GM19324 (cell line): Measurements from ENCODE around the gene PERCC1.

Experiments
- ATAC-seq: cut with Tn5 transposase; IDR thresholded peaks from one replicate; pipeline ENCODE4 v1.9.1; 2021; ENCODE audit warnings: mild to moderate bottlenecking, moderate library complexity; ENCODE audit not compliant: unreplicated experiment, low FRiP score

Gene PERCC1

DNA sequence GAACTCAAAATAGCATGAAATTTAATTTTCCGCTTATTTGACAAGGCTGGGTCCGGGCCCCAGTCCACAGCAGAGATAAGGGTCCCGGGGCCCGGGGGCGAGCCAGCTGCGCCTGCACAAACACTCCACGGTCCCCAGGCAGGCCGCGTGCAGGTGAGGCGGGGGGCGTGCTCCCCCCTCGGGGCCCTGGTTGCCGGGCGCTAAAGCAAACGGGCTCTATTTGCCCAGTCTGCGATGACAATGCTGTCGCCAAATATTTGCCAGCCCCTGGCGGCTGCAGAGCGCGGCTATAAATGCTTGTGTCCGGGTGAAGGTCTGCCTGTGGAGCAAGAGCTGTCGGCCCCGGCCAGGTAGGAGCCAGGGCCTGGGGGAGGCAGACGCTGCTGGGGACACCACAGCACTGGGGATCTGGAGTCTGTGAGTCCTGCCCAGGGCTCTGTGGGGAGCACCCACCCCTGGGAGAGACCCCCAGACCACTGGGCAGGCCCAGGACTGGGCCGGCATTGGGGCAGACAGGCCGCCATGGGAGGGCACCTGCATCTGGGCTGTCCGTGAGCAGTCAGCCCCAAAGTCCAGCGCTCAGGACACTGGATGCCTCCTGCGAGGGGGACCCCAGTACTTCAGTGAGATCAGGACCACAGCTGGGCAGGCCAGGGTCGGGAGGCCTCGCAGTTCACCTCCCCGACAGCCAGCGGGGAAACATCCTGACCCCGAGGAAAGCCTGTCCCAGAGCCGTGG lies at the start of gene PERCC1:
TSS of gene PERCC1 (plus strand) at position 320 of the 738 bp plus-strand sequence. CDS start 1,516 bp downstream, outside the sequence.
- no peak for ATAC-seq

GRCh38 chr16:1381612-1382406 lies 49.1 kb upstream of the PERCC1 start:
- ATAC-seq, result no peak

- ATAC-seq, result no peak
Observed at GRCh38 chr16:1383556-1383955, 47.3 kb upstream of the PERCC1 start.

DNA sequence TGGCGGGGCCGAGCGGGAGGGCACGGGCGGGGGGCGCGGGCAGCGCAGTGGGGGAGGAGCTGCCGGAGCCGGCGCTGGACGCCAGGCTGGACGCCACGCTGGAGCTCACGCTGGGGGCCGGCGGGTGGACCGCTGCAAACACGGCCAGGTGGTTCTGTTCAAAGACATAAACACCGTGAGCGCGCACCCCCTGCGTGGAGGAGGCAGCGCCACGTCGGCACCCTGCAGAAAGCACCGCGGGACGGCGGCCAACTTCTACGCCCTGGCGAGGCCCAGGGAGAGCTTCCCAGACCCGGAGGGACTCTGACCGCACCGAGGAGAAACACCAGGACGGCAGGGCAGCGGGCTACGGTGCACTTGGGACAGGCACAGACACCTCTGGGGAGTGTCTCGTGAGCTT lies 45.6 kb upstream of the PERCC1 start:
- no peak for ATAC-seq

DNA sequence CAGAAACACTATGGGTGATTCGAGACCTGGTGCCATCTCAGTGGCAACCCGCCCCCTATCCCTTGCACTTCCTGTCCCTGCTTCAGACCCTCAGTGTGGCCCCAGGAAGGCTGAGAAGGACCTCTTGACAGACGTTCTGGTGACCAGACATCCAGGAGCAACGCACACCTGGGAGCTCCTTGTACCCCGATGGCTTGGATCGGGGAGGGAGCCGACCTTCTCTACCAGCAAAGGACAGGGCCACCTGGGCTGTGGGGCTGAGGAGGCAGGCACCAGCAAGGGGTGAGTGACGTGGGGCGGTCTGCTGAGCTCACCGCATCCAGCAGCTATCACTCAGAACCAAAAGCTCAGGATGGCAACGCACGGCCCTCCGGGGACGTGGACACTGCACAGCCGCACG lies 43.5 kb upstream of the PERCC1 start:
- ATAC-seq, result no peak

DNA sequence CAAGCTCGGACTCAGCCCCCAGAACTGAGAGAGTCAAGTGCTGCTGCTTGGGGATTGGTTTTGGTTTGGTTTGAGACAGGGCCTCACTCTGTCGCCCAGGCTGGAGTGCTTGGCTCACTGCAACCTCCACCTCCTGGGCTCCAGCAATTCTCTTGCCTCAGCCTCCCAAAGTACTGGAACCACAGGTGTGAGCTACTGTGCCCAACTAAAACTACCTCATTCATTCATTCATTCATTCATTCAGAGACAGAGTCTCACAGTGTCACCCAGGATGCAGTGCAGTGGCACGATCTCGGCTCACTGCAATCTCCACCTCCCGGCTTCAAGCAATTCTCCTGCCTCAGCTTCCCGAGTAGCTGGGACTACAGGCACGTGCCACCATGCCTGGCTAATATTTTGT lies 41.1 kb upstream of the PERCC1 start:
- ATAC-seq, result no peak

DNA sequence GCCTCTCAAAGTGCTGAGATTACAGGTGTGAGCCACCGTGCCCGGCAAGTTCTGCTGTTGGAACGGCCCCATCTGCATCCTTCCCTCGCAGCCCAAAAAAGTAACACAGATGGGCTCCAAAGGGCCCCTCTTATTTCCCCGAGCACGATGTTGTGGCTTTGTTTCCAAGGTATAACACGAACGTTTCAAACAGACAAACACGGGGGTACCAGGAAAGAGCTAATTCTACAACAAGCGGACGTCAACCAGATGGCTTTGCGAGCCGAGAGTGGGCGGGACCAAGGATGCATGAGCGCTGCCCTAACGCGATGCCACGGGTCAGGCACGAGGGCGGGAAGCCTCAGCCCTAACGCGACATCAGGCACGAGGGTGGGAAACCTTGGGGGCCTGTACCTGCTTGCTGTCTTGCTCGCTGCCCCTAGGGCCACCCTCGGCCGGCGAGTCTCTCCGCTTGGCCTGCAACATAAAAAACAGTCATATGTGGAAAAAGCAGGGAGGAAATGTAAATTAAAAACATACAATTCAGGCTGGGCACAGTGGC lies 40.6 kb upstream of the PERCC1 start:
- ATAC-seq, result no peak

GRCh38 chr16:1392826-1393225 lies 38.1 kb upstream of the PERCC1 start:
- ATAC-seq, result no peak

DNA sequence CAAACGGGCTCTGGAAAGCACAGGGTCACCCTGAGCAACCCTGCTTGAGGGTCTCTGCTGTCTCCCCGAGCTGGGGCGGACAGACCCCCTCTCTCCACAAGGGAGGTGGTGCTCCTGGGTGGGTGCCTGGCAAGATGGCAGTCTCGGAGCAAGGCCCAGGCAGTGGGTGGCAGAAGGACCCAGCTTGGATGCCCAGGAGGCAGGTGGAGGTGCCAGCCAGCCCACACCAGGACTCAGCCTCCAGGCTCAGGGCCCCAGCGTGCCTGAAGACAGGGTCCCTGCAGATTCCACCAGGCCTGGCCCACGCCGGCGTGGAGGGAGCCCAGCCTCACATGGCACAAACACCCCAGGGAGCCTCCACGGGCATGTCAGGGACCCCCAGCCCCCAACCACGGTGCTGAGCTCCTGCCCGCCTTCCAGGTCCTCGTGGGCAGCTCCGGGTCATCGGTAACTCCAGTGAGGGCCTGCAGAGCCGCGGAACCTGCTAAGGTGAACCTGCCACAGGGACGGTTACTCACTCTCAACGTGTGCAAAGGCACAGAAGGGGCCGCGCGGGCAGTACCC lies 37.2 kb upstream of the PERCC1 start:
- ATAC-seq, result no peak

- ATAC-seq, result no peak
Observed at GRCh38 chr16:1394367-1394951, 36.4 kb upstream of the PERCC1 start.

- no peak for ATAC-seq
Observed at GRCh38 chr16:1395444-1396031, 35.3 kb upstream of the PERCC1 start.

DNA sequence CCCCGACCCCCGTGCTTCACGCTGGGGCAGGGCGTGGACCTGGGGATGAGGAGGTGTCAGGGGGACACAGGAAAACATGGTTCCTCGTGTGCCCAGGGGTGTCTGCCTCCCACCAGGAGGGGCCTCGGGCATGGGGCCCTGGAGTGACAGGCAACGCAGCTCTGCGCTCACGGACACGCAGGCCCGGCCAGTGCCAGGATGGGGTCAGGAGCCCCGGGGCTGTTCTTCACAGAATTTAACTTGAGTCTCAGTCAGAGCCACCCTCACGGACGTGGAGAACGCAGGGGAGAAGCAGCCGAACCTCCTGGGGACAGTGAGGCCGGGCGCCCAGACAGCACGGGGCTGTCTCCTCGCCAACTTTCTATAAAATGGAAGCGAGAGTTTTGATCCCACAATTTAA lies 33.1 kb upstream of the PERCC1 start:
- no peak for ATAC-seq

DNA sequence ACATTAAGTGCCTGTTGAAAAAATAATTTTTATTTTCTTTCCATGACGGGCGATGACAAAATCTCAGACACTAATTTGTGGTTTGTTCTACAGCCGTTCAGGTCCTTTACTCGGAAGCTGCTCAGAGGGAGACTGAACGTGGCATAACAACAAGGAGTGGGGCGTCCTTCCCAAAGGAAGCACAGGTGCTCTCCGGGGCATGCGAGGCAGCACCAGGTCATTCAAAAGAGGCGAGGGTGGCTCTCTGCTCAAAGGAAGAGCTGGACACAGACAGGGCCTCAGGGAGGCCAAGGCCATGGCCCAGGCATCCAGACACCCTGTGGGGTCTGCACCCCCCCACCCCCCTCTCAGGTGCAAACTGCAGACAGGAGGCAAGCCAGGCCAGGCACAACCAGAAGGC lies 32.5 kb upstream of the PERCC1 start:
- no peak for ATAC-seq

DNA sequence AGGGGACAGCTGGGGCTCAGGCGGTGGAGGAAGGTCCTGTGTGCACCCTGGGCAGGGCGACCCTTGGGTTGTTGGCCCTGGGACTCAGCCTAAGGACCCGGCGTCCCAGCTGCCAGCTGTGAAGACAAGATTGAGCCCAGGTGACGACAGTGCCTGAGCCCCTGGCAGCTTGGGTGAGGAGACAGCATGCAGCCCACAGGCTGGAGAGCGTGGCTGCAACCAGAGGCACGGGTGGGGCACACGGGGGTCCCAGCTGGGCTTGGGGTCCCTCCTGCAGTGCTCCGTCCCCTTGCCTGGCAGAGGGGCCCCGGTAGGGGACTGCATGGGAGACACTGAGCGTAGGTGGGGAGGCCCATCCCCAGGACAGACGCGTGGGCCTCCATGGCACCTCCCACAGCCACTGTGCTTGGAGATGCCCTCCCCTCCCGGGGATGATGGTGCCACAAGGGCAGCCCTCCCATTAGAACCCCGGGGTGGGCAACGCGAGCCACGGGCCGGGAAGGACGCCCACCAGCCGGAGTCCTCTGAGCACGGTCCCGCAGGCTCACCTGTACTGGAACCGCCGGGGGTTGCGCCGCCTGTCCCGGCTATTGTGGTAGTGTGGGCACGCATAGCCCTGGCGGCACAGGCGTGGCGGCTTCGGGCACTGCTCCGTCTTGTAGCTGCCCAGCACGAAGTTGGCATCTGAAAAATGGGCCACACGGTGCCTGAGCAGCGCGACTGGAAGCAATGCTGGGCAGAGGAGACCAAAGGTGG lies 31.9 kb upstream of the PERCC1 start:
- ATAC-seq, result no peak

- no peak for ATAC-seq
Observed at GRCh38 chr16:1401061-1401757, 29.7 kb upstream of the PERCC1 start.

GRCh38 chr16:1401758-1402154 lies 29.1 kb upstream of the PERCC1 start:
- ATAC-seq, result no peak

DNA sequence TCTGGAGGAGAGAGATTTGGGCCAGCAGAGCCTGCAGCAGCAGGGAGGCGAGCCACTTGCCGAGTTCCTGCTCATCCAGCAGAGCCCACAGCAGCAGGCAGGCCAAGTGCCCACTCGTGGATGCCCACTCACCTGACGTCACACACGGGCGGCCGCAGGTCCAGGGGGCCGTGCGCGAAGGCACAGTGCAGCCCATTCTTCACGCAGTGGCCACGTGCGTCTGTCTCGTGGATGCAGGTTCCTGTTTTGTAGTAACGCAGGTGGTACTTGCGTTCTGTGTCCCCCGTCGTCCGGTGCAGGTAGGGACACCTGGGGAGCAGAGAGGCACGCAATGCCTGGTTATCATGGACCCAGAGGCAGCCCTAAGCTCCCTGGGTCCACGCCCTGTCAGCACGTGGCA lies 27.8 kb upstream of the PERCC1 start:
- ATAC-seq, result no peak

DNA sequence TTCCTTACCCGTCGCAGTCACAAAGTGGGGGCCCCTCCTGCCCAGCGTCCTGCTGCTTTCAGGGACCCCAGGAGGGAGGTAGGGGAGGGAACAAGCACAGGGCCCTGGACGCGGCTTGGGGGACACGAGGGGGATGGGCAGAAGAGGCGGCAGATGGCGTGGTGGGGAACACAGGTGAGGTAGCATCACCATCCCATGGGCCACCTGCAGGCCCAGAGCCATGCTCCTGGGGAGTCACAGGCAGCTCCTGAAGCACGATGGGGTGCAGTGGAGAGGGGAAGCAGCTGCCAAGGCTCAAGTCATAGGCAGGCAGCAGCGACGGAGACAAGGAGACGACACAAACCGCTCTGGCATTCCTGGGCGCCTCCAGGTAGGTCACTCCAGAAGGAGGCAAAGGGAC lies 27.1 kb upstream of the PERCC1 start:
- ATAC-seq, result no peak

GRCh38 chr16:1407753-1408152 lies 23.1 kb upstream of the PERCC1 start:
- ATAC-seq, result no peak
